IMR-90 (cell line): ENCODE results near the gene GZMA. TPM values are rescaled to one million over a fixed set of nuclear protein-coding genes. Genes with fewer than 3 reads are reported as not detected.

ENCODE experiments used
- polyA plus RNA-seq, 3 experiments: library from polyadenylated mRNA; depleted of rRNA; stranded (reverse); fragments of >200 nt; gene quantifications; 2 replicates each; pipeline ENCODE4 v1.2.3, GENCODE V29; 2012; ENCODE audit warnings: low replicate concordance in 1 of 3
- total RNA-seq: library from RNA; depleted of rRNA; stranded (reverse); fragments of >200 nt; gene quantifications from 2 replicates; pipeline ENCODE4 v1.2.3, GENCODE V29; 2012; rRNA removed

Gene GZMA
- total and polyA plus RNA-seq, 2 of the 4 experiments (the other 2 are of a cell fraction), result not detected

Other genes with a start within 250 kb of the GZMA start
- gene ESM1, start 117.1 kb upstream of the GZMA start, total RNA-seq, result 8.9 and 10.2 TPM in 2 replicates
- gene ESM1, start 117.1 kb upstream of the GZMA start, polyA plus RNA-seq (2012; rRNA removed), result 5.6 and 7.1 TPM in 2 replicates
- not detected in 2 replicates for gene GZMK, start 78.4 kb upstream of the GZMA start, total RNA-seq
- not detected in 2 replicates for gene GZMK, start 78.4 kb upstream of the GZMA start, polyA plus RNA-seq (2012; rRNA removed)
- 166 and 201 TPM in 2 replicates for gene GPX8, start 57.5 kb downstream of the GZMA start, total RNA-seq
- 99.6 and 131 TPM in 2 replicates for gene GPX8, start 57.5 kb downstream of the GZMA start, polyA plus RNA-seq (2012; rRNA removed)
- gene CDC20B, start 70.5 kb downstream of the GZMA start, total RNA-seq, result not detected in 2 replicates
- gene CDC20B, start 70.5 kb downstream of the GZMA start, polyA plus RNA-seq (2012; rRNA removed), result not detected in 2 replicates
- gene MCIDAS, start 124.7 kb downstream of the GZMA start, total RNA-seq, result not detected in 2 replicates
- gene MCIDAS, start 124.7 kb downstream of the GZMA start, polyA plus RNA-seq (2012; rRNA removed), result not detected in 2 replicates
- gene CCNO, start 131.0 kb downstream of the GZMA start, total RNA-seq, result not detected in 2 replicates
- 0.09 and 0.14 TPM in 2 replicates for gene CCNO, start 131.0 kb downstream of the GZMA start, polyA plus RNA-seq (2012; rRNA removed)
- gene DHX29, start 205.0 kb downstream of the GZMA start, total RNA-seq, result 25.6 and 35.6 TPM in 2 replicates
- 7.0 and 9.5 TPM in 2 replicates for gene DHX29, start 205.0 kb downstream of the GZMA start, polyA plus RNA-seq (2012; rRNA removed)
- gene MTREX, start 205.3 kb downstream of the GZMA start, total RNA-seq, result 33.2 and 83.3 TPM in 2 replicates
- 19.8 and 22.1 TPM in 2 replicates for gene MTREX, start 205.3 kb downstream of the GZMA start, polyA plus RNA-seq (2012; rRNA removed)